Posterior vena cava (tissue), 2 donors: ENCODE results near the gene FRMD8. TPM values are rescaled to one million over a fixed set of nuclear protein-coding genes. Genes with fewer than 3 reads are reported as not detected.

Source experiments
- DNase-seq: peaks from one replicate; pipeline ENCODE4 v3.0.0-alpha.2; 2020; ENCODE audit warnings: low spot score
- intact Hi-C, 2 donors: fragments of 100-400 bp; cut with DNase I; formaldehyde crosslinking; loops; one replicate each; pipeline versions ENCODE4 v1.14.1 to v1.14.2; 2022 to 2023
- total RNA-seq, 2 donors: library from RNA; stranded (reverse); fragmentation: NEBNext Ultra II Directional; extraction: Animal tissue kit (Norgen Biotek cat#: 25700); gene quantifications; one replicate each; pipeline ENCODE4 v1.2.1, GENCODE V29; 2021
- donor health status: DM: yes; HTN: yes; CAD: no.
- donor health status: DM: yes; HTN: yes; CAD: no.

Gene FRMD8
- total RNA-seq, 2 donors from 2014 or later, result 19.0 to 20.7 TPM

DNA sequence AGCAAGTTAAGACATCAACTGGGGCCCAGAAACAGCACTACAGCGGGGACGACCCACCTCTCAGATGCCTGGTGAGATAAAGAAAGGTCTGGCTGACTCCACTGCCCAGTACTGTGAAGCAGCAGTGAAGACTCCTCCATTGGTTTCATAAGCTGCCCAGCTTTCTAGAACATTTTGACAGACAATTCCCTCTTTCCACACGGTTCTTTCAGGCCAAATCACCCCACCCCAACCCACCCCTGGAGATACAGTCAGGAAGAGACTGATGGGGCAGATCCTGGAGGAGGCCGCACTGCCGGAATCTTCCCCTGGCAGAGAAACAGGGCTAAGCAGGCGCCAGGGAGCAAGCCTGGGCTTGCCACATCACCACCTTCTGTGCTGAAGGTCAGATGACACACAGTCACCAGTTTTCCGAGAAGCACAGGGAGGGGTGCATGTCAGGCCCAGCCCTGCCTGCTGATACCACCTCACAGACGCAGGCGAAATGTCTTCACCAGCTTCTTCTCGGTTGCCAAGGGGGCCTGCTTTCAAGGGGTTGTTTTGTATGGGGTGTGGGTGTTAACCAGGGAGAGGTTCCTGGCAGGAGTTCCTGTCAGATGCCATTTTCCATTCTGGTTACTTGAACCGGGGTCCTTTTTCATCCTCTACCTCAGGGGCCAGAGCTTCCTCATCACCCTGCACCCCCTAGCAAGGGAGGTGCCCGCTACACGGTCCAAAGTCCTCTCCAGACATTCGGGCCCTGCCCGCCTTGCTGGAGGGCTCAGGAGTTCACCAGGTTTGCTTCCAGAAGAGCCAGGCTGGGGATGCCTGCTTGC lies 34.7 kb downstream of the FRMD8 start:
- intact Hi-C loops, result no loop called here
- DNase-seq, result peak; percentile 97

DNA sequence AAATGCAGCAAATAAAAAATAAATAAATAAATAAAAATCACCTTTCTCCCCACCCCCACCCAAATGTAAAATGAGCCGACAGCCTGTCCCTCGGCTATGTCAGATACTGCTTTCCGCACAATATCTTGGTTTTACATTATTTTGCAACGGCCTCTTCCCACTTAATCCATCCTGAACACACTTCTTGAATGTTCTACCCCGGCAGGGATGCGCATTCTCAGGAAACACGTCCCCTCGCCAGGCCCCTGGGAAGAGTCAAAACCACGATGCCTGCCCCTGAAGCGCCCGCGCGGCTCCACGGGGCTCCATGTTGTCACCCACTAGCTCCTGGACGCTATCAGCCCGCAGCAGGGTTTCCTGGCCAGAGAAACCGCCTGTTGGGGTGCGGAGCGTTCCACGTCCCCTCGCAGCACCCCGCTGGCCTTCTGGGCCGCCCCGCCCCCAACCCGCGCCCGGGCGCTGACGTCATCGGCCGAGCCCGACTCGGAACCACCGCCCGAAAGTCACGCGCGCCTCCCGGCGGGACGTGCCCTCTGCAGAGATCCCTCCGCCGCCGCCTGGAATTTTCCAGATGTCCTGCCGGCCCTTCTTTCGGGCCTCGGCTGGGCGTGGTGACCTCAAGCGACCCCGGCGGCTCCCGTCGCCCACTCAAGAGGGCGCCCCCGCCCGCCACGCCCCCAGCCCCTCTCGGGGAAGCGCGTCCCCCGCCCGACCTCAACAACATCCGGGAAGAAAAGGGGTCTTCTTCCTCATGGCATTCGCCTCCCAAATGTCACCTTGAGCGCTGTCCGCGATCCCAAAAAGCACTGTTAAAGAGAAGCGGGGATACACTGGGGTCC lies 35.6 kb downstream of the FRMD8 start:
- DNase-seq, result peak; percentile 100
- intact Hi-C loops, result loop anchor here in 1 of 2 donors (2.0 kb wide), 1 partner anchor 77 kb away; the partner anchor contains the start of gene MALAT1

DNA sequence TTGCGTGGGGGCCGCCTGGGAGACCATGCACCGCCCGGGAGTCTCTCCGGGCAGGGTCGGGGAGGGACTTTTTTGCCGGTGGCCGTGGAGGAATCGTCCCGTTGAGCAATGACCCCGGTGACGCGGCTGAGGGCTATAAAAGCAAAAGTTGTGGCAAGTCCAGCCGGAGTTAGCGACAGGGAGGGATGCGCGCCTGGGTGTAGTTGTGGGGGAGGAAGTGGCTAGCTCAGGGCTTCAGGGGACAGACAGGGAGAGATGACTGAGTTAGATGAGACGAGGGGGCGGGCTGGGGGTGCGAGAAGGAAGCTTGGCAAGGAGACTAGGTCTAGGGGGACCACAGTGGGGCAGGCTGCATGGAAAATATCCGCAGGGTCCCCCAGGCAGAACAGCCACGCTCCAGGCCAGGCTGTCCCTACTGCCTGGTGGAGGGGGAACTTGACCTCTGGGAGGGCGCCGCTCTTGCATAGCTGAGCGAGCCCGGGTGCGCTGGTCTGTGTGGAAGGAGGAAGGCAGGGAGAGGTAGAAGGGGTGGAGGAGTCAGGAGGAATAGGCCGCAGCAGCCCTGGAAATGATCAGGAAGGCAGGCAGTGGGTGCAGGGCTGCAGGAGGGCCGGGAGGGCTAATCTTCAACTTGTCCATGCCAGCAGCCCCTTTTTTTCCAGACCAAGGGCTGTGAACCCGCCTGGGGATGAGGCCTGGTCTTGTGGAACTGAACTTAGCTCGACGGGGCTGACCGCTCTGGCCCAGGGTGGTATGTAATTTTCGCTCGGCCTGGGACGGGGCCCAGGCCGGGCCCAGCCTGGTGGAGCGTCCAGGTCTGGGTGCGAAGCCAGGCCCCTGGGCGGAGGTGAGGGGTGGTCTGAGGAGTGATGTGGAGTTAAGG lies 36.4 kb downstream of the FRMD8 start, which contains the start of gene NEAT1:
NEAT1 (plus strand) TSS at position 166 of the 883 bp plus-strand sequence.
- peak; percentile 99 for DNase-seq
- intact Hi-C loops, result loop anchor here in 1 of 2 donors (2.0 kb wide), 1 partner anchor 76 kb away; the partner anchor contains the start of gene MALAT1

DNA sequence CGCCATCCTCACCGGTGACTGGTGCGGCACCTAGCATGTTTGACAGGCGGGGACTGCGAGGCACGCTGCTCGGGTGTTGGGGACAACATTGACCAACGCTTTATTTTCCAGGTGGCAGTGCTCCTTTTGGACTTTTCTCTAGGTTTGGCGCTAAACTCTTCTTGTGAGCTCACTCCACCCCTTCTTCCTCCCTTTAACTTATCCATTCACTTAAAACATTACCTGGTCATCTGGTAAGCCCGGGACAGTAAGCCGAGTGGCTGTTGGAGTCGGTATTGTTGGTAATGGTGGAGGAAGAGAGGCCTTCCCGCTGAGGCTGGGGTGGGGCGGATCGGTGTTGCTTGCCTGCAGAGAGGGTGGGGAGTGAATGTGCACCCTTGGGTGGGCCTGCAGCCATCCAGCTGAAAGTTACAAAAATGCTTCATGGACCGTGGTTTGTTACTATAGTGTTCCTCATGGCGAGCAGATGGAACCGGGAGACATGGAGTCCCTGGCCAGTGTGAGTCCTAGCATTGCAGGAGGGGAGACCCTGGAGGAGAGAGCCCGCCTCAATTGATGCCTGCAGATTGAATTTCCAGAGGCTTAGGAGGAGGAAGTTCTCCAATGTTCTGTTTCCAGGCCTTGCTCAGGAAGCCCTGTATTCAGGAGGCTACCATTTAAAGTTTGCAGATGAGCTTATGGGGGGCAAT lies 37.2 kb downstream of the FRMD8 start:
- intact Hi-C loops, result loop anchor here in 1 of 2 donors (2.0 kb wide), 1 partner anchor 75 kb away; the partner anchor contains the start of gene MALAT1
- peak; percentile 80 for DNase-seq

DNA sequence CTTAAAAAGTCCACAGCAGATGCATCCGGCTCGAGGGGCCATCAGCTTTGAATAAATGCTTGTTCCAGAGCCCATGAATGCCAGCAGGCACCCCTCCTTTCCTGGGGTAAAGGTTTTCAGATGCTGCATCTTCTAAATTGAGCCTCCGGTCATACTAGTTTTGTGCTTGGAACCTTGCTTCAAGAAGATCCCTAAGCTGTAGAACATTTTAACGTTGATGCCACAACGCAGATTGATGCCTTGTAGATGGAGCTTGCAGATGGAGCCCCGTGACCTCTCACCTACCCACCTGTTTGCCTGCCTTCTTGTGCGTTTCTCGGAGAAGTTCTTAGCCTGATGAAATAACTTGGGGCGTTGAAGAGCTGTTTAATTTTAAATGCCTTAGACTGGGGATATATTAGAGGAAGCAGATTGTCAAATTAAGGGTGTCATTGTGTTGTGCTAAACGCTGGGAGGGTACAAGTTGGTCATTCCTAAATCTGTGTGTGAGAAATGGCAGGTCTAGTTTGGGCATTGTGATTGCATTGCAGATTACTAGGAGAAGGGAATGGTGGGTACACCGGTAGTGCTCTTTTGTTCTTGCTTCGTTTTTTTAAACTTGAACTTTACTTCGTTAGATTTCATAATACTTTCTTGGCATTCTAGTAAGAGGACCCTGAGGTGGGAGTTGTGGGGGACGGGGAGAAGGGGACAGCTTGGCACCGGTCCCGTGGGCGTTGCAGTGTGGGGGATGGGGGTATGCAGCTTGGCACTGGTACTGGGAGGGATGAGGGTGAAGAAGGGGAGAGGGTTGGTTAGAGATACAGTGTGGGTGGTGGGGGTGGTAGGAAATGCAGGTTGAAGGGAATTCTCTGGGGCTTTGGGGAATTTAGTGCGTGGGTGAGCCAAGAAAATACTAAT lies 38.0 kb downstream of the FRMD8 start:
- intact Hi-C loops, result loop anchor here in 1 of 2 donors (5.0 kb wide), 1 partner anchor 83 kb away; no protein-coding TSS in a partner anchor
- DNase-seq, result peak; percentile 88

DNA sequence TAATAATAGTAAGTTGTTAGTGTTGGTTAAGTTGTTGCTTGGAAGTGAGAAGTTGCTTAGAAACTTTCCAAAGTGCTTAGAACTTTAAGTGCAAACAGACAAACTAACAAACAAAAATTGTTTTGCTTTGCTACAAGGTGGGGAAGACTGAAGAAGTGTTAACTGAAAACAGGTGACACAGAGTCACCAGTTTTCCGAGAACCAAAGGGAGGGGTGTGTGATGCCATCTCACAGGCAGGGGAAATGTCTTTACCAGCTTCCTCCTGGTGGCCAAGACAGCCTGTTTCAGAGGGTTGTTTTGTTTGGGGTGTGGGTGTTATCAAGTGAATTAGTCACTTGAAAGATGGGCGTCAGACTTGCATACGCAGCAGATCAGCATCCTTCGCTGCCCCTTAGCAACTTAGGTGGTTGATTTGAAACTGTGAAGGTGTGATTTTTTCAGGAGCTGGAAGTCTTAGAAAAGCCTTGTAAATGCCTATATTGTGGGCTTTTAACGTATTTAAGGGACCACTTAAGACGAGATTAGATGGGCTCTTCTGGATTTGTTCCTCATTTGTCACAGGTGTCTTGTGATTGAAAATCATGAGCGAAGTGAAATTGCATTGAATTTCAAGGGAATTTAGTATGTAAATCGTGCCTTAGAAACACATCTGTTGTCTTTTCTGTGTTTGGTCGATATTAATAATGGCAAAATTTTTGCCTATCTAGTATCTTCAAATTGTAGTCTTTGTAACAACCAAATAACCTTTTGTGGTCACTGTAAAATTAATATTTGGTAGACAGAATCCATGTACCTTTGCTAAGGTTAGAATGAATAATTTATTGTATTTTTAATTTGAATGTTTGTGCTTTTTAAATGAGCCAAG lies 38.9 kb downstream of the FRMD8 start:
- intact Hi-C loops, result loop anchor here in 1 of 2 donors (5.0 kb wide), 1 partner anchor 82 kb away; no protein-coding TSS in a partner anchor
- peak; percentile 77 for DNase-seq

DNA sequence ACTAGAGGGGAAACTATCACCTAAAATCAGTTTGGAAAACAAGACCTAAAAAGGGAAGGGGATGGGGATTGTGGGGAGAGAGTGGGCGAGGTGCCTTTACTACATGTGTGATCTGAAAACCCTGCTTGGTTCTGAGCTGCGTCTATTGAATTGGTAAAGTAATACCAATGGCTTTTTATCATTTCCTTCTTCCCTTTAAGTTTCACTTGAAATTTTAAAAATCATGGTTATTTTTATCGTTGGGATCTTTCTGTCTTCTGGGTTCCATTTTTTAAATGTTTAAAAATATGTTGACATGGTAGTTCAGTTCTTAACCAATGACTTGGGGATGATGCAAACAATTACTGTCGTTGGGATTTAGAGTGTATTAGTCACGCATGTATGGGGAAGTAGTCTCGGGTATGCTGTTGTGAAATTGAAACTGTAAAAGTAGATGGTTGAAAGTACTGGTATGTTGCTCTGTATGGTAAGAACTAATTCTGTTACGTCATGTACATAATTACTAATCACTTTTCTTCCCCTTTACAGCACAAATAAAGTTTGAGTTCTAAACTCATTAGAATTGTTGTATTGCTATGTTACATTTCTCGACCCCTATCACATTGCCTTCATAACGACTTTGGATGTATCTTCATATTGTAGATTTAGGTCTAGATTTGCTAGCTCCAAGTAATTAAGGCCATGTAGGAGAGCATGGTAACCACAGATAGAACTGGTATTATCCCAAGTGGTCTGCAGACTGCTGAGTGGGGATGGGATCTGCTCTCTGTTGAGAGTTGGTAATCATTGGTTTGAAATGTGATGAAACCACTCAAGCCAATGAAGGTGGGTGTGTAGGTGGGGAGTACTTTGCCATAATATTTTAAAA lies 39.8 kb downstream of the FRMD8 start:
- intact Hi-C loops, result loop anchor here in 1 of 2 donors (5.0 kb wide), 1 partner anchor 81 kb away; no protein-coding TSS in a partner anchor
- no peak for DNase-seq

DNA sequence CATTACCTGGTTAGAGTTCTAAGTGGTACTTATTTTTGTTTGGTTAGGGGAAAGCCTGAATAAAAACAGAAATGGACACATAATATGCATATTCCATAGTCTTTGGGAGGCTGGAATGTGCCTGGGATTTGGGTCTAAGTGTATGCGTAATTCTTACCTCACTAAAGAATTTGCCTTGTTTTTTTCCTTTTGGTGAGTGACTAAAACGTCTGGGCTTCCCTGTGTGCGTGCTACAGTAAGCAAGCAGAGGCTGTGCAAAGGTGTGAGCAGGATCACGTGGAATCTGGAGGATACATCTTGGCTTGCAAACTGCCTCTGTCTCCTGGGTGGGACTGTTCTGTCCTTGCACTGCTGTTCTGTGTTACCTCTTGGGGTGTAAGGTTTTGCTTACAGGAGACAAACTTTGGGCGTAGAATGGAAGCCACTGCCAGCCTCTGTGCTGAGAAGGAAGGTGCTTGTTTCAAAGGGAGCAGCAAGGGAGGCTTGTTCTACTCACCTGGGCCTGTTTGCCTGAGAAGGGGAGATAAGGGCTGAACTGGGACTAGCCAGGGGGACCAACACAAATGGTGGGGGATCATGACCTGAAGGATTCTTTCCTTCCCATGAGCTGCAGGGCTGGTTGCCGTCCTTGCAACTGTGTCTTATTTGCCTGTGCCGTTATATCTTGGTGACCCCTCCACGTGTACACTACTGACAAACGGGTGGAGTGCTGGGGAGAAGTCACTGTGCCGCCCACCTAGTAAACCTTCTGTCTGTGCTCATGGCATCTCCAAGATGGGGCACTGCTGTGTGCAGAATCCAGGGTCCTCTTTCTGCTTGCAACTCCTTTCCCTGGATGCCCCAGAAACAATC lies 40.6 kb downstream of the FRMD8 start:
- intact Hi-C loops, result loop anchor here in 1 of 2 donors (5.0 kb wide), 1 partner anchor 80 kb away; no protein-coding TSS in a partner anchor
- peak; percentile 83 for DNase-seq

DNA sequence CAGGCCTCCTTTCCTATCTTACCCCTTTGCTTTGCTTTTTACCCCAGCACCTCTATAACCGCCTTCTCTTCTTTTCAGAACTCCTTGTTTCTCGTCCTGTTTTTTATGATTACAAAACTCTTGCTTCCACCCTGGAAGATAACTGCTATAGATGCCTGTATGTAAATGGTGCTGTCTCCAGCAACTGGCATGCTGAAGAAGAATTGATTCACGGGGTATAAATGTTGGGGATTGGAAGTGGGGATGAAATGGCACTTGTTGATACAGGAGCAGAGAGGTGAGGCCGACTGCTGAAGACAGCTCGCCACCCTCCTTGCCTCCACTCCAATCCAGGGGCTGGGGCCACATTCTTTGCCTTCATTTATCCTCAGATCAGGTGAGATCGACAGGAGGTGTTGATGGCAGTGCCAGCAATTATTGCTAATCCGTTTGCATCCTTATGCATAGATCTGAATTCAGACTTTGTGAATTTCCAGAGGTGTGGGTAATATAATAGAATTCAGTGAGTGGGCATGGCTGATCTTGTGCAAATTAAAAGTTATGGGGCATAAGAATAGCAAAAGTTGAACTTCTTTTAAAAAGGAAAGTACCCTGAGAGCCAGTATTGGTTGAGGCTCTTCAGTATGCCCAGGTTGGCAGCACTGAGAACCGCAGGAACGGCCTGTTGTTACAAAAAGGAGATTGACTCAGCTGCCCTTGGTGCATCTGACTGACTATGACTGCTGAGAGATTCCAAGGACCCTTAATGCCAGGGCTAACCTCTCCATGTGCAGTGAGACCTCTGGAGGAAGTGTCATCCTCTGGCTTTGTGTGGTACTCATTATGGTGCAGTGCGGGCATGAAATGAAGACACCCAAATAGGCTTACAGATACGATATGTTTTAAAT lies 41.5 kb downstream of the FRMD8 start:
- peak; percentile 85 for DNase-seq
- intact Hi-C loops, result loop anchor here in 1 of 2 donors (5.0 kb wide), 1 partner anchor 79 kb away; no protein-coding TSS in a partner anchor

DNA sequence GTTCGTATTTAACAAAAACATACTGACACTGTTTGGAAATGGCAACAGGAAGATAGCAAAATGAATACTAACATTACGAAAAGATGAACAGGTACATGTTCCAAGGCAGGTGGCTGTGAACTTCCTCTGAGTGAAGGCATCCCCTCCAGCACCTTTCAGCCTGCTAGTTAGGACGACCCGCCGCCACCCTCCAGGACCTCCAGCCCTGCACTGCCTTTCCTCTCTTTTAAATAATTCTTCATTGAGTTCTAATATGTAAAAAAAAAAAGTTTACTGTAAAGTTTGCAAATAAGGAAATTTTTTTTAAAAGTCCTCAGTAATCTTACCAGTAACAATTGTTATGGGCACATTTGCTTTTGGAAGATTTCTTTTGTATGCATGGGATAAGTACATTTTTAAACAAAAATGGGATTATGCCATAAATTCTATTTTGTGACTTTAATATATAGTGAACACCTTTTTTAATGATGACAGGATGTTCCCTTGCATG lies 42.2 kb downstream of the FRMD8 start:
- intact Hi-C loops, result loop anchor here in 1 of 2 donors (5.0 kb wide), 1 partner anchor 79 kb away; no protein-coding TSS in a partner anchor
- DNase-seq, result peak; percentile 86

DNA sequence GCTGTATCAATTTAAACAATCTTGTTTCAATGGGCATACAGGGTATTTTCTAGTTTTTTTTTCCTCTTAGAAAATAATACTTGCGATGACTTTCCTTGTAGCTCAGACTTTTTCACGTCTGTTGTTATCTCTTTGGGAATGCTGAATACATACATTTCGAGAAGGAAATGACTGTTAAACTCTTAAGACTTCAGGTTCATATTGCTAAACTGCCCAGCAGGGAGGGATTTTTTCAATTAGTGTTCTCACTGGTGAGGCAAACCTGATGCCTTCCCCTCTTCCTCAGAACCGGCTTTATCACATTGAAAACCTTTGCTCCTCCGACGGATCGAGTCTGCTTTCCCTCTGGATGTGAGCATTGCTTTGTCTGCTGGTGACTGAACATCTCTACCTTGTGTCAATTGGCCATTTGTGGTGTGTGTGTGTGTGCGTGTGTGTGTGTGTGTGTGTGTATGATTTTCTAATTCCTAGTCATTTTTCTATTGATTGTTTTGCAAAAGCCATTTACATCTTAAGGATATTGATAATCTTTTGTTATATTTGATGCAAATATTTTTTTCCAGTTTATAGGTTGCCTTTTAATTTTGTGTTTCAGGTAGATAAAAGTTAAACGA lies 42.7 kb downstream of the FRMD8 start:
- DNase-seq, result no peak
- intact Hi-C loops, result loop anchor here in 1 of 2 donors (5.0 kb wide), 1 partner anchor 78 kb away; no protein-coding TSS in a partner anchor

DNA sequence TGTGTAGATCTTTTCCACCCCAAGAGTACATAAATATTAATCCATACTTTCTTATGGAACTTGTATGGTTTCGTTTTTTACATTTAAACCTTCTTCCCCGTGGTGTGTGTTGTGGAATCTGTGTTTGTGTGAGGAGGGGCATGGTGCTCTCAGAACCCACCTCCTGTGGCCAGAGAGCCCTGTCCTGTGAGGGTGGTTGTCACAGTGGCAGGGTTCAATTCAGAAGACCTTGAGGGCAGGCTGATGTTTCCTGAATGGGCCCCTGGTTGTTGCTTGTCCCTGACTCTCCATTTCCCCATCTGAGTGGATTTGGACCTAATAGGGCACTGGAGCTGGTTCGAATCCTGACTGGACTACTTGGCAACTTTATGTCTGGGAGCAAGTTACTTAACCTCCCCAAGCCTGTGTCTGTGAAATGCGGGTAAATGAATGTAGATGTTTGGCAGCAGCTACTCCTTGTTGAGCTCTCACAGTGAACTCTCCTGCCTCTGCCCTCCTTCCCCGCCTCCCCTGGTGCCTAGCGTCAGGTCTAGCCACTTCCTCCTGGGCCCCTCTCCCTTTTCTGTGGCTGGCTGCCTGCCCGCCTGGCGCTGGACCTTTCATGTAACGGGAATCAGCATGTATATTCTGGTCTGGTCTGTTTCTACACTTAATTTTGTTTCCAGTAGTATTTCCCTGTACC lies 43.4 kb downstream of the FRMD8 start:
- peak; percentile 94 for DNase-seq
- intact Hi-C loops, result loop anchor here in 1 of 2 donors (5.0 kb wide), 1 partner anchor 77 kb away; no protein-coding TSS in a partner anchor
